HG02588 (cell line): ENCODE measurements around the gene CYFIP1.

Source experiments
- ATAC-seq: cut with Tn5 transposase; IDR thresholded peaks from one replicate; pipeline ENCODE4 v1.9.1; 2021; ENCODE audit warnings: mild to moderate bottlenecking, moderate library complexity; ENCODE audit not compliant: unreplicated experiment

CYFIP1 gene

GRCh38 chr15:22951031-22951380 lies 29.2 kb downstream of the CYFIP1 start:
- ATAC-seq = no peak

- no peak for ATAC-seq
These were observed 29.7 kb downstream of the CYFIP1 start for GRCh38 chr15:22950256-22950990.

GRCh38 chr15:22949074-22949547 lies 31.1 kb downstream of the CYFIP1 start:
- peak; percentile 88 for ATAC-seq

- ATAC-seq = no peak
These were observed 32.1 kb downstream of the CYFIP1 start for GRCh38 chr15:22948056-22948455.

- ATAC-seq = no peak
These were observed 32.8 kb downstream of the CYFIP1 start for GRCh38 chr15:22947101-22948000.

- no peak for ATAC-seq
These were observed 35.1 kb downstream of the CYFIP1 start for GRCh38 chr15:22945071-22945470.

GRCh38 chr15:22944651-22945050 lies 35.5 kb downstream of the CYFIP1 start:
- ATAC-seq = no peak

GRCh38 chr15:22942877-22943276 lies 37.3 kb downstream of the CYFIP1 start:
- ATAC-seq = no peak

- no peak for ATAC-seq
These were observed 37.8 kb downstream of the CYFIP1 start for GRCh38 chr15:22942306-22942855.

- ATAC-seq = no peak
These were observed 39.0 kb downstream of the CYFIP1 start for GRCh38 chr15:22941179-22941578.

- no peak for ATAC-seq
These were observed 40.5 kb downstream of the CYFIP1 start for GRCh38 chr15:22939652-22940061.

GRCh38 chr15:22939051-22939450 lies 41.1 kb downstream of the CYFIP1 start:
- ATAC-seq = no peak

- ATAC-seq = peak; percentile 90
These were observed 43.3 kb downstream of the CYFIP1 start for GRCh38 chr15:22936577-22937472.

- no peak for ATAC-seq
These were observed 46.5 kb downstream of the CYFIP1 start for GRCh38 chr15:22933641-22934061.

- no peak for ATAC-seq
These were observed 48.2 kb downstream of the CYFIP1 start for GRCh38 chr15:22931784-22932536.

GRCh38 chr15:22930782-22931484 lies 49.2 kb downstream of the CYFIP1 start:
- no peak for ATAC-seq

- ATAC-seq = no peak
These were observed 52.4 kb downstream of the CYFIP1 start for GRCh38 chr15:22927761-22928160.

- ATAC-seq = no peak
These were observed 54.3 kb downstream of the CYFIP1 start for GRCh38 chr15:22925875-22926274.

GRCh38 chr15:22922003-22922402 lies 58.2 kb downstream of the CYFIP1 start:
- ATAC-seq = no peak
